Right lobe of liver (tissue), 4 donors: ENCODE measurements around the gene LRP3.
A peak's percentile ranks its signal among the peaks of the same experiment; 100 is the strongest.

ENCODE experiments used
- CTCF ChIP-seq, 4 donors: fragments of 200-600 bp in 3 of 4; fragments of 450-650 bp in 1 of 4; IDR thresholded peaks; one replicate each; pipeline versions ENCODE4 v1.5.1 to v1.8.0; 2016 to 2022; ENCODE audit warnings: antibody characterized with exemption in 4 of 4, mild to moderate bottlenecking in 2 of 4
- POLR2A ChIP-seq: fragments of 450-650 bp; IDR thresholded peaks from one replicate; pipeline ENCODE4 v1.6.1; 2017; ENCODE audit warnings: antibody characterized with exemption, mild to moderate bottlenecking
- donor health status: DM: no; HTN: no; CAD: no.
- donor health status: DM: no; HTN: no; CAD: no.
- donor health status: DM: no; HTN: yes; CAD: no.

- TF ChIP-seq CTCF (IDR thresholded peaks at IDR 0.05) (peak in 3 of 4 donors; percentile 24 to 41 (median 41)), POLR2A (no peak)
These were observed 16.6 kb upstream of the LRP3 start for GRCh38 chr19:33177417-33177979.
